ENCODE results near the gene FMNL2.

FMNL2 gene

DNA sequence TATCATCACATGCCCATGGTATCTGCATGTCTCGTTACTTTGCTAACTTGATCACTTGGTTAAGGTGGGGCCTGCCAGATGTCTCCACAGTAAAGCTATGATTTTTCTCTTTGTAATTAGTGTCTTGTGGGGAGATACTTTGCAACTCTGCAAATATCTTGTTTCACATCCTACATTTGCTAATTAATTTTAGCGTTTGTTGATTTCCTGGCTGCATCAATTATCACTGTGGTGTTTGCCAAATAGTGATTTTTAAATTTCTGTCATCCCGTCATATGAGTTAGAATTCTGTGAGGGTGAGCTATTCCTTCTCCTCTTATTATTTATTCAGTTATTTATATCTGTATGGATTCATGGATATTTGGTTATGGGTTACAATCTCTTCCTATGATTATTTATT is 161.4 kb downstream of the FMNL2 start:
- no peak overlapping the region for H3K4me3 ChIP-seq (ENCODE audit: low read depth, low read length)
- TF ChIP-seq CTCF (IDR thresholded peaks at IDR 0.05; ENCODE audit: control insufficient read depth, extremely low read depth, insufficient read depth), result no peak
- no peak for DNase-seq (ENCODE audit: low read depth)

DNA sequence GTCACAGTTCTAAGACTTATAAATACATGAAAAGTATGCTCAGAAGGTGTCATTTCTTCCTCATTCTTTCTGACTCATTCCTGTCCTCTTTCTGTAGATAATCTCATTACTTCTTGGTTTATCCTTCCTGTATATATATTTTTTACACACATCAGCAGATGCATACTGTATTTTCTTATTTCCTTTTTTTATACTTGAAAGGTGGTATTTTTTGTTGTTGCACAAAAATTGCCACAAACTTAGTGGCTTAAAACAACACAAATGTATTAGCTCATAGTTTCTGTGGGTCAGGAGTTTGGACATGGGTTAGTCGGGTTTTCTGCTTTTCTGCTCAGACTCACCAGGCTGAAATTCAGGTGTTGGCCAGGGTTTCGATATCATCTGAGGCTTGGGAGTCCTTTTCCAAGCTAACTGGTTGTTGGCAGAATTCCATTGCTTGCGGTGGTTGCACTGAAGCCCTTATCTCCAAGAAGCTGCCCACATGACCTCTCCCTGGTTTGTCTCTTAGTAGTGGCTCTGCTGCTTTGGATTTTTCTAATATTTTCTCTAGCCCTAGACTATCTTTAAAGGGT is 162.6 kb downstream of the FMNL2 start:
- H3K4me3 ChIP-seq (ENCODE audit: low read depth, low read length), result no peak overlapping the region
- DNase-seq (ENCODE audit: low read depth), result no peak
- no peak for TF ChIP-seq CTCF (IDR thresholded peaks at IDR 0.05; ENCODE audit: control insufficient read depth, extremely low read depth, insufficient read depth)

DNA sequence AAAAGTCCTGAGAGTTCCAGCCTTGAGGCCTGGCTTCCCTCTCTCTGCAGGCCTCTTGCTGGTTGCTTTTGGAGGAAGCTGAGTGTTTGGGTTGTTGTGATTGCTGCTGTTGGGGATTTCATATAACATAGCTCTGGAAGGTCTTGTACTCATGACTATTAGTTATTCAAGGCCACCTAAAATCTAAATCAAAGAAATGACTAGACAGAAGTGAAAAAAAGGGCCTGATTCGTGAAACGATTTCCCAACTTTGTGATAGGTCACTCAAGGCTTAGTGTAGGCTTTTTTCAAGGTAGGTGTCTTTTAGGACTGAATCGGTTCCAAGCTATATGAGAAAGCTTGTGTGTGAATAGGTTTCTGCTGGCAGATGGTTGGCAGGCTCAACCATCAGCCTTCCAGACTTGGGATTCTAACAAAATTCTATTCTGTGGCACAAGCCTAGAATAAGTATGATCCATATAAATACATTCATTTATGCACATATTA is 164.4 kb downstream of the FMNL2 start:
- no peak for DNase-seq (ENCODE audit: low read depth)
- no peak for TF ChIP-seq CTCF (IDR thresholded peaks at IDR 0.05; ENCODE audit: control insufficient read depth, extremely low read depth, insufficient read depth)
- H3K4me3 ChIP-seq (ENCODE audit: low read depth, low read length), result no peak overlapping the region

DNA sequence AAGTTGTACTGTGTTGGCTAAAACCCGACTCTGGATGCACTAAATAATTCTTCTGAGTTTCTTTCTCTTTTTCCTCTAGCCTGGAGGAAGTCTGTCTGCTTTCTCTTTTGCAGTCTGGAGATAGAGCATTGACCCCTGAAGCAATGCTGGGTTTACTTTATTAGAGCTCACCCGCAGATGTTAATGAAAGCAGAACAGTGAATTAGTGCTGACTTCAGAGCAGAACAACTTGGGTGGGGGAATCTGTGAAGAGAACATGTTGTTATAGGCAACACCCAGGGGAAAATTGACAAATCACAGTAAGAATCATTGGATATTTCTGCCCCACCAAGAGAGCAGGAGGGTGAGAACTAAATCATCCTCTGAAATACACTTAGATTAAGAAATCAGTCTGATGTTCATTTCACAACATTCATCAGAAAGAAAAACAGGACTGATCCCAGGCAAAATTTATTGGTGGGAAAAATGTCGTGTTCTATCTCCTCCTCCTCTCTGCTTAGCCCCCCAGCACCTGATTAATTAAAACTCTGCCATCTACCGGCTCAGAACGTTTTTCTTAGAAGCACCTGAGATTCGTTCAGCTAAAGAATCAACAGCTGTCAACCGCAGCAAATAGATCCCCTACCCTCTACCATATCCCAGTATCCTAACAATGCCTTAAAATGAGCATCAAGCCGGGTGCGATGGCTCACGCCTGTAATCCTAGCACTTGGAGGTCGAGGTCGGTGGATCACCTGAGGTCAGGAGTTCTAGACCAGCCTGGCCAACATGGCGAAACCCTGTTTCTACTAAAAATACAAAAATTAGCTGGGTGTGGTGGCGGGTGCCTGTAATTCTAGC is 165.1 kb downstream of the FMNL2 start:
- no peak for TF ChIP-seq CTCF (IDR thresholded peaks at IDR 0.05; ENCODE audit: control insufficient read depth, extremely low read depth, insufficient read depth)
- no peak for DNase-seq (ENCODE audit: low read depth)
- no peak overlapping the region for H3K4me3 ChIP-seq (ENCODE audit: low read depth, low read length)

DNA sequence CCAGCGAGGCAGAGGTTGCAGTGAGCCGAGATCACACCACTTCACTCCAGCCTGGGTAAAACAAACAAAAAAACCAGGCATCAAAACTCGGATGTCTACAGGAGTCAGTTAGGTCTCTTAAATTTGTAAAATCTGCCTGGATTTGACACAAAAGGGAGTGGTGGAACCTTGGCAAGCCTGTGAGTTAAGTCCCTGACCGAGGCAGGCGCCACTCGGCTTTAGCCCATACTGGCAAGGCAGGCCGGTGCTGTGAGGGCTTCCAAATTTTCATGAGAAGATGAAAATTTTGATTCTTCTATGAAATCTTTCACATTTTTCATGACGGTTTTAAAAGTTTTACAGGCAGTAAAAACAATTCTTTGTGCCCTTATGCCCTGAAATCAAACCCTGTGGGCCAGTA is 165.8 kb downstream of the FMNL2 start:
- no peak for TF ChIP-seq CTCF (IDR thresholded peaks at IDR 0.05; ENCODE audit: control insufficient read depth, extremely low read depth, insufficient read depth)
- no peak for DNase-seq (ENCODE audit: low read depth)
- no peak overlapping the region for H3K4me3 ChIP-seq (ENCODE audit: low read depth, low read length)

DNA sequence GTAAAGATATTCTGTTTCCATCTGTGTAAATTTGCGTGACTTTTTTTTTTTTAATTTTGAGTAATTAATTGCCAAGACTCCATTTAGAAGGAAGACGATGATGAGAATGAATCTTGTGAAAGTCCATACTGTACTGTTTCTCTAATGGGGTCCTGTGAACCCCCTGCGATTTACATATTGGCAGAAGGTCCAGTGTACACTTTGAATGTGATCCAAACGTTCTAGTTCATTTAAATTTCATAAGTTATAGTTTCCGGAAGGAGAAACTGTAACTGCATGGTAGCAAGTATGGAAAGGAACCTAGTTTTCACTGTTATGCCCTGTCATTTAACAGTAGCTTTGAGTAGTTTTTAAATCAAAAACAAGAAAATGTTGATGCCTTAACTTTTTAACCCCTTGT is 166.7 kb downstream of the FMNL2 start:
- no peak for DNase-seq (ENCODE audit: low read depth)
- TF ChIP-seq CTCF (IDR thresholded peaks at IDR 0.05; ENCODE audit: control insufficient read depth, extremely low read depth, insufficient read depth), result no peak
- no peak overlapping the region for H3K4me3 ChIP-seq (ENCODE audit: low read depth, low read length)

All from LNCaP clone FGC (cell line).